HG03175 (cell line): ENCODE results near the gene PRKCE.

Experiments used
- ATAC-seq: cut with Tn5 transposase; IDR thresholded peaks from one replicate; pipeline ENCODE4 v1.9.1; 2021; ENCODE audit warnings: mild to moderate bottlenecking, moderate library complexity; ENCODE audit not compliant: unreplicated experiment

Gene PRKCE

GRCh38 chr2:46087492-46087891 is 436.0 kb downstream of the PRKCE start:
- no peak for ATAC-seq

- no peak for ATAC-seq
These were observed 439.5 kb downstream of the PRKCE start for GRCh38 chr2:46091004-46091403.

- ATAC-seq: no peak
These were observed 440.6 kb downstream of the PRKCE start for GRCh38 chr2:46091961-46092667.

GRCh38 chr2:46094689-46095088 is 443.2 kb downstream of the PRKCE start:
- ATAC-seq: no peak

- no peak for ATAC-seq
These were observed 444.4 kb downstream of the PRKCE start for GRCh38 chr2:46095830-46096229.

- no peak for ATAC-seq
These were observed 444.8 kb downstream of the PRKCE start for GRCh38 chr2:46096260-46096659.

- ATAC-seq: no peak
These were observed 446.4 kb downstream of the PRKCE start for GRCh38 chr2:46097714-46098480.

- ATAC-seq: no peak
These were observed 447.2 kb downstream of the PRKCE start for GRCh38 chr2:46098621-46099062.

GRCh38 chr2:46101557-46102220 is 450.2 kb downstream of the PRKCE start:
- no peak for ATAC-seq

GRCh38 chr2:46106690-46107089 is 455.2 kb downstream of the PRKCE start:
- ATAC-seq: no peak

GRCh38 chr2:46114996-46115395 is 463.5 kb downstream of the PRKCE start:
- ATAC-seq: no peak

GRCh38 chr2:46116150-46116549 is 464.7 kb downstream of the PRKCE start:
- no peak for ATAC-seq

GRCh38 chr2:46116553-46116991 is 465.1 kb downstream of the PRKCE start:
- no peak for ATAC-seq

- no peak for ATAC-seq
These were observed 465.9 kb downstream of the PRKCE start for GRCh38 chr2:46117379-46117778.

- ATAC-seq: no peak
These were observed 466.5 kb downstream of the PRKCE start for GRCh38 chr2:46117994-46118393.

- ATAC-seq: no peak
These were observed 467.3 kb downstream of the PRKCE start for GRCh38 chr2:46118656-46119371.

GRCh38 chr2:46119453-46119852 is 468.0 kb downstream of the PRKCE start:
- ATAC-seq: no peak

GRCh38 chr2:46120792-46121555 is 469.5 kb downstream of the PRKCE start:
- ATAC-seq: no peak

GRCh38 chr2:46122318-46122976 is 471.0 kb downstream of the PRKCE start:
- no peak for ATAC-seq

GRCh38 chr2:46123013-46123412 is 471.5 kb downstream of the PRKCE start:
- ATAC-seq: no peak
